ENCODE measurements around the gene SLC25A20.

SLC25A20 gene

DNA sequence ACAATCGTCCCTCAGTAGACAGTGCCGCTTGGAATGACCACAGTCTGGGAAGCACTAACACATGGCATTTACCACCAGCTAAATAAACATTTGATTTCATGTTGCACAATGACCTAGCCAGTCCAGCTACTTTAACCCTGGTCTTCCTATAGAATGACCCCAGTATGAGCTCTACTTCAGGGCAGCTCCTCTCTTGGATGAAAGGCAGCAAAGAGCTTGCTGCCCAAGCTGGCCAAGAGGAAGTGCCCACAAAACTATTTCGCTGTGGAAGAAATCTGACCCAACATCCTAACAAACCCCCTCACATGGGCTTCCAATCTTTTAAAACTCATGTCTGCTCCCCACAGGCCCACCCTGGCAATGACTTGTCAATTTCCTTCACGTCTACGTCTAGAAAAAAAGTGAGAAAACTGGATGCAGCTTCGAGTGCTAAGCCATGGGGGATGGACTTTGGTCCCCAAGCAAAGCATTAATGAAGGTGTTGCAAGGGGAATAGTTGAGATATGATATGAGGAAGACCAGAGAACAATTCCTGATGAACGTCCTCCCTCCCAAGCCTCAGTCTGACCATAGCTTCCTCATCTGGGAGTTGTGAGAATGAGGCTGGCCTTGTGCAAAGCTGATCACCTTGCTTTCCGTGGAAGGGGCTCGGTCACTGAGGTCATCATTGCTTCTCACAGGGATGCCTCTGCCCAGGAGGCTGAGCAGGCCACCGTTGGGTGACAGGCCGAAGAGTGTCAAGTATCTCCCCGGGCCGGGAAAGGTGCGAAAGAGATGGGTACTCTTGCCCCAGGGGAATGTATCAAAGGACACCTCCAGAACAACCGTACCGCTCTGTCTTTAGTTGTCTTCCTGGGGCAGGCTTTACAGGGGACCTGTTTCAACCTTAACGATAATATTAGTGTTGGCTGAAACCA lies 964 bp downstream of the SLC25A20 start:
- DNase-seq: peak; percentile 46

DNA sequence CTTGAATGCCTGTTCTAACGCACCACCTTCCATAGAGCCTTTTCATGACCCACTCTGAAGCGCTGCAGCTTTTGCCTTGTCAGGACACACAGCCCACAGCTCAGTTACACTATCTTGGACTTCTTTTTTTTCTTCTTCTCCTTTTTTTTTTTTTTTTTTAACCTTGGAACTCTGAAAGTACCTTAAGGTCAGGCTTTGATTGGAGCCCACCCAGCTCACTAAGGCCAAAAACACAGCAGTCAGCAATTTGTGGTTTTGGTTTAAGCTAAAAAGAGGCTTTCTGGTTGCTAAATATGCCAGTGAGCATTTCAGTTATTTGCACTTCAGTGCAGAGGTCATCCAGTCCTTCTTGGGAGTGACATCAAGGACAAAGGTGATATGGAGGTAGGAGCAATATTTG lies 1.7 kb downstream of the SLC25A20 start:
- peak; percentile 51 for DNase-seq

DNA sequence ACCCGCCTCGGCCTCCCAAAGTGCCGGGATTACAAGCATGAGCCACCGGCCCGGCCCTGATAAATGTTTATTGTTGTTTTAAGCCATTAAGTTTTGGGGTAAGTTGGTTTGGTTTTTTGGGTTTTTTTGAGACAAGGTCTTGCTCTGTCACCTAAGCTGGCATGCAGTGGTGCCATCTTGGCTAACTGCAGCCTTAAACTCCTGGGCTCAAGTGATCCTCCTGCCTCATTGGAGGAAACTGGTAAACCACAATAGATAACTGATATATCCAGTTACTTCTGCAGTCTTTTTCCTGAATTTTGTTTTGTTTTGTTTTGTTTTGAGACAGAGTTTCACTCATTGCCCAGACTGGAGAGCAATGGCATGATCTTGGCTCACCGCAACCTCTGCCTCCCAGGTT lies 4.2 kb downstream of the SLC25A20 start:
- DNase-seq: peak; percentile 57

DNA sequence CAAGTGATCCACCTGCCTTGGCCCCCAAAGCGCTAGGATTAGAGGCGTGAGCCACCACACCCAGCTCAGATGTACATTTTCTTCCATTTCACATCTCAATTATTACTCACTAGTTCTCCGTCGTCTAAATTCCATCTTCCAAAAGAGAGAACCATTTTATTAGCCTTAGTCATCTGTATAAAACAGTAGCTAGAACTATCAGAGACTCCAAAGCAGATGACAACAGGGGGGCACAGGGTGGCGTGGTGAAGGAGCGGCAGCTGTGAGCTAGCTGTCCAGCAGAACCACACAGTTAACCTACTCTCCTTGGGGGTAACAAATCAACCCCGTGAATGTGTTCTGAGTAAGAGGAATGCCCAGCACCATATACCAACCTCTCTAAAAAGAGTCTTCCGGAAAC lies 7.1 kb downstream of the SLC25A20 start:
- DNase-seq: no peak

DNA sequence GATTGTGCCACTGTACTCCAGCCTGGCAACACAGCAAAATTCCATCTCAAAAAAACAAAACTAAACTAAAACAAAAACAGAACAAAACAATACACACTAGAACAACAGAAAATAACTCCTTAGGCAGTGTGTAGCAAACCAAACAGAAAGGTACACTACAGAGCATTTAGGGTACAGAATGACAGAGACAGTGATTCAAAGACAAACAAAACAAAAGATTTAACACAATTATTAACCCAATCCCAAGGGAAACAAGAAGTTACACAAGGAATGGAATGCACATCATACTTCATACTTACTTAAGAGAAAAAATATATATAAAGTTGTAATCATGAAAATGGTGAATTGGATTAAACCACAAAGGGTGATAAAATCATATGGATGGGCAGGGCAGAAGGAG lies 12.9 kb downstream of the SLC25A20 start:
- DNase-seq: no peak

DNA sequence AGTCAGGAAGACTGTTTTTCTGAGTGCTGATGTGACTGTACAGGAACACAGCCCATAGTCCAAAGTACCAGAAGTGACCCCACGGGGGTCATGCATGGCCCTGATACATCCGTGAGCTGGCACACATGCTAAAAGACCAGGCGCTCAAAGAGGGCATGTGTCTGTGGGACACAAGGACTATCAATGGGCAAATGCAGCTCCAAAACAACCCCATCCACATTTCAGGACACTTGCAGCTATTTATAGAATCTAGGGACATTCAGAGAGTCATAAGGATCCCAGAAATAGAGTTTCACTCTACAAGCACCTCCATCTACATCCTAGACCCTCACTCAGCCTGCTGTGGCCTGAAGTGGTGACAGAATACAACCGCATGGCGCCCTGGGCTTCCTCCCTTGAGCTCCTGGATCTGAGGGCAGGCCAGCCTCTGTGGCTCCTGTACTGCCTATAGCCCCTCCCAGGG lies 17.0 kb downstream of the SLC25A20 start:
- DNase-seq: no peak

DNA sequence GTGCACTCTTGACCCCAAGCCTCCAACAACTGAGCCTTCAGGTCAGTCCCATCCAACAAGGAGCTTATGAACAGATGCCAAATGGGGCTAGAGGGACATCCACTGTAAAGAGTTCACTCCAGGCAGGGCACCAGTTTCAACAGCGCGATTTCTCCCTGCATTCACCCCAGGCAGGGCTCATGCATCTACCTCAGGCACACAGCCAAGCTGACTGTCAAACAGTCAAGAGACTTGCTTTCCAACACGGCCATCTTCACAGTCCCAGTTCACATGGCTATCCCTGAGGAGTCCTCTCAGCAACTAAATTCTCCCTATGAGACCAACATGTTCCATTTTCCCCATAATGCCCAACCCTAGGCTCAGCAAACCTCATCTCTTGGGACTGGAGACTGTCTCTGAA lies 17.7 kb downstream of the SLC25A20 start:
- DNase-seq: no peak

DNA sequence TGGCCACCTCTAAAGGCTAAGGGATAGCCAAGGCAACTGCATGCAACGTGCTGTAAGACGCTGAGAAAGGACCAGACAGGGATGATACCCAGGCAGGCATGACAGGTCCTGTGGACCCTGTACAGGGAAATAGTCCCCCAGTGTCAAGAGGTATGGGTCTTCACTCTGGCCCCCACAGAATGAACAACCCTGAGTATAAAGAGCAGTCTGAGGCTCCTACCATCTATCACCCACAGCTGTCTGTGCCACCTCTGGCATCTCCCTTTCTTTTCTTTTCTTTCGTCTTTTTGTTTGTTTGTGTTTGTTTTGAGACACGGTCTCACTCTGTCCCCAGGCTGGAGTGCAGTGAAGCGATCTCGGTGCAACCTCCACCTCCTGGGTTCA lies 18.7 kb downstream of the SLC25A20 start:
- no peak for DNase-seq

DNA sequence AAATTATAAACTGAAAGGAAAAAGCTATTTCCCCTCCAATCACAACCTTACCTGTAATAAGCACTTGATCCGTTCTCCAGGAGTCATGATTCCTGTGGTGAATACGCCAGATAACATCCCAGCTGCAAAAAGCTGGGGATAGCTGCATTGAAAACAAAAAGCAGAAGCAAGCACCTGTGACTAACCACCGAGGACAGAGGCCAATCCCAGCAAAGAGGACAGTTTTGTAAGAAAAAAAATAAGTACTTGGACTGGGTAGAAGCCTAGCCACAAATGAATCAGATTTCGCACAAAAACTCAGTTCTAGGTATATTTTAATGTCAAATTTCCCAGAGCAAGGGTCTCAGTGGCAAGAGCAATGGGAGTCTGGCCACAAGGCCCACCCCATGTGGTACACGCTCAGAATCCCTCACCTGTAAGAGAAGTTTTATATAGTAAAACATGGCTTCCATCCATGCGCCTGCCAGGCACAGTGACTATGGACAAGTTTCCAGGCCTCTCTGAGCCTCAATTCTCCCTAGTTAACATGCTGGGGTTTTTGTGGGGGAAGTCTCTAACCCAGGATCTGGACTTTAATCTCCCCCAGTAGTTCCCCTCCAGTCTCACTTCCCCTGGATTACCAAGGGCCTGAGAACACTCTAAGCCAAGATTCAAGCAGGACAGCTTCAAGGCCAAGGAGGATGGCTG lies 19.2 kb downstream of the SLC25A20 start:
- no peak for DNase-seq

DNA sequence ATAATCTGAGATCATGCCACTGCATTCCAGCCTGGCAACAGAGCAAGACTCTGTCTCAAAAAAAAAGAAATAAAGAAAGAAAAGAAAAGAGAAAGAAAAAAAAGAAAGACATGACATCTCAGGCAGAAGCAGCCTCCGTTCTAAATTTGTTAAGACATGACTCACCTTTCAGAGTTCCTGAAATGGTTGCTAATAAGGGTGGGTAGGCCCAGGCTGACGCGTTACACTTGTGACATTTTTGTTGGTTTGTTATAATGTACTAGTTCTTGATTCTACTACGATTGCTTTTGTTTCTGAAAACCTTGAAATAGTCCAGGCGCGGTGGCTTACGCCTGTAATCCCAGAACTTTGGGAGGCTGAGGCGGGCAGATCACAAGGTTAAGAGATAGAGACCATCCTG lies 21.0 kb downstream of the SLC25A20 start:
- no peak for DNase-seq

DNA sequence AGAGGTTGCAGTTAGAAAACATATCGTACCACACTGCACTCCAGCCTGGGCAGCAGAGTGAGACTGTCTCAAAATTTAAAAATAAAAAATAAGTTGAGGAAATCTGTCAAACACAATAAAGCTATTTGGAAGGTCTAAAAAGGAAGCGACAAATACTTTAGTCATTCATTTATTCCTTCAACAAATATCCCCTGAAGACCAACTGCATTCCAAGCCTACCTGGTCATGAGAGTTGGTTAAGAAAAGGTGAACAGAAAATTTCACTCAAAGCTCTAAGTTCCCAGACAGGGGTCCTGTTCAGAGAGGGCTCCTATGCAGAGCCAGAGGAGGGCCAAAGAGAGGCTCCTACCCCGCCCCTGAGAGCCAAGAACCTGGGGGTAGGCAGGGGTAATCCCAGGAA lies 35.6 kb downstream of the SLC25A20 start:
- no peak for DNase-seq

DNA sequence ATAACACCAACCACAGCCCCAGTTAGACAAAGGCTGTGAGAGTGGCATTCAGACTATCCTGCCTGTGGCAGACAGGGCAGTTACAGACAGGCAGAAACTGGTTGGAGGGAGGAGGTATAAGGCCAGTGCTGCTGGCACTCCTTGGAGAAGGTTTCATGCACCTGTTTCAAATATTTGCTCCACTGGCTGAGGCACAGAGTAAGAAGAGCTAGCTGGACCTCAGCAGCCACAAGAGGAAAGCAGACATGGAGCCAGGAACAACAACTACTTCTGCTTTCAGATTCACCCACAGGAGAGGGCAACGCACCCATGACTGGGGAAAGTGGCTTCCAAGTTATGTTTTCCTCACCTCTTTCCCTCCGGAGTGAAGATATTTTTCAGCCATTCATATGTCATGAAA lies 39.5 kb downstream of the SLC25A20 start:
- DNase-seq: no peak

DNA sequence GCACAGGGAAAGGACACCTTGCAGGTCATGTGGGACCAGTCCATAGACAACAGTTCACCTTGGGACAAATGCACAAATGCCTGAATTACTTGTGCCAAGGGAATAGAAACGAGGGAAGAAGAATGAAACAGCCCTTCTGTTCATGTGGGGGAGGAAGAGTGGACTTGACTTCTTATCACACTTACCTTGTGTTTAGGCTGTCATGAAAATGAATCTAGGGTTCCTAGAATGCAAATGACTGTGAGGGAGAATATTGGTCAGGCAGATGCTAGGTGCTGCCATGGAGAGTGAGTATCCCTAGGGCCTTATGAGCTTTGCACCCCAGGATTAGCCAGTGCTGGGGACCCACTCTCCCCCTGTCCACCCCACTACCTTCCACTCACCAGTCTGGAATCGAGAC lies 40.0 kb downstream of the SLC25A20 start:
- no peak for DNase-seq

DNA sequence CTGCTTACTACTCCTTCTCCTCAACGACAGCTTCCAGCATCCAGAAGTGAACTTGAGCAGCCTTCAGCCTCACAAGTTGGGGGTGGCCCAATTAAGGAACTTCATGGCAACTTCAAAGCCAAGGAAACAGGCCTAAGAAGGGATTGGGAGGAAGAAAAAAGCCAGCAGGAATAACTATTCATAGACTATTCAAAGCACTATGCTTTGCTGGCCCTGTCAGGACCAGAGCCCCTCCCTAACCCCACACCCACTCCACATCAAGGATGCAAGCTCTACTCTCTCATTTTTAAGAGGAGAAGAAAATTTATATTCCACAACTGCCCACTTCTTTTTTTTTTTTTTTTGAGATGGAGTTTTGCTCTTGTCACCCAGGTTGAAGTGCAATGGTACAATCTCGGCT lies 41.0 kb downstream of the SLC25A20 start:
- DNase-seq: no peak

DNA sequence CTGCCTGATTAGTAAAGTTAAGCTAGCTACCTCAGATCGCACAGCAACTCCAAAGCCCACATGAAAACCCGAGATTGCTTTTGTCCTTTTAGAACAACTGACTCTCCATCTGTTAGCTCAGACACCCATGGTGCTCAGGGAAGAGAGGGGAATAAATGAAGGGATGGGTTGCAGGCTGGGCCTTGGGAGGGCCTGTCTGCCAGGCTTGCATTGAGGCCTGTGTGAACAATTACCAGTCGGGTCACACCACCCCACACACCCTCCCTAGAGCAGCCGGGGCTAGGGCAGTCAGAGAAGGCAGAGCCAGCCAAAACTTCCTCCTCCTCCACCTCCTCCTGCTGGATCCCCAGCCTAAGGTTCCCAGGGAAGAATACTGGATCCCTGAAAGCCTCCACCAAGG lies 42.2 kb downstream of the SLC25A20 start:
- DNase-seq: no peak

DNA sequence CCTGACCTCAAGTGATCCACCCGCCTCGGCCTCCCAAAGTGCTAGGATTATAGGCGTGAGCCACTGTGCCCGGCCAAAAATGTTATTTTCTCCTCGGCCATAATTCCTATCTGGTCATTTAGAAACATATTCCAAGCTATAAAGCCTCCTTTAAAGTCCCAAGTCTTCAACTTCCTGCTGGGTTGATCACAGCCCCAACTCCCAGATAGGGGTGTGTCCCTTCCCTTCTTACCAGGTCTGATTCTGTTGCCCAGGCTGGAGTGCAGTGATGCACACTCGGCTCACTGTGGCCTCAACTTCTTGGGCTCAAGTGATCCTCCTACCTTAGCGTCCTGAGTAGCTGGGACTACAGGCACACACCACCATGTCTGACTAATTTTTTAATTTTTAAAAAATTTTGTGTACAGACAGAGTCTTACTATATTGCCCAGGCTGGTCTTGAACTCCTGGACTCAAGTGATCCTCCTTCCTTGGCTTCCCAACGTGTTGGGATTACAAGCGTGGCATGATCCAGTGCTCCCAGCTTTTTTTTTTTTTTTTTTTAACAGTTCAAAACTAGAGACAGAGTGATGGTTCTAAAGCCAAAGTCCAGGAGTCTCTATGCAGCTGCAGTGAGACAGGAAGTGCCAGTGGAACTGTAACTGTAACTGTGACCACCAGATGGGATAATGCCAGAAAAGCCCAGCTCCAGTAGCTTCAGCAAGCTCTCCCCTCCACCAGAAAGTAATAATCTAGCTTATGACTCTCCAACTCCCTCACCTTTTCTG lies 42.8 kb downstream of the SLC25A20 start:
- DNase-seq: peak; percentile 31

DNA sequence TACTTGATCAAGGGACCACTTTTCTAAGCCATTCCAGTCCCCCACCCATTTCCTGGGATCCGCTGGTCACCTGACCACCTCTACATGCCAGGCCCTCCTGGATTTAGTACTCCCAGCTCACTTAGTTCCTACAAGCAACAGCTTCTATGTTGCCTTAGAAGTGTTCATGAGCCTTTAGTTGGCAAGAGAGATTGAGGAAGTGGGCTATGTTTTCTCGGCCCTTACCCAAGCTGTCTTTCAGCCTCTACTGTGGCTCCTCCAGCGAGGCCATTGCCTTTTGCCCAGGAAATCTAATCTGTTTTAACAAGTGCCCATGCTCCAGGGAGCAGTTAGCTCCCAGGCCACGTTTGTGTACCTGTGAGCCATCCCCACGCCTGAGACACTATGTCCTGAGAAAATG lies 46.5 kb downstream of the SLC25A20 start:
- DNase-seq: no peak

DNA sequence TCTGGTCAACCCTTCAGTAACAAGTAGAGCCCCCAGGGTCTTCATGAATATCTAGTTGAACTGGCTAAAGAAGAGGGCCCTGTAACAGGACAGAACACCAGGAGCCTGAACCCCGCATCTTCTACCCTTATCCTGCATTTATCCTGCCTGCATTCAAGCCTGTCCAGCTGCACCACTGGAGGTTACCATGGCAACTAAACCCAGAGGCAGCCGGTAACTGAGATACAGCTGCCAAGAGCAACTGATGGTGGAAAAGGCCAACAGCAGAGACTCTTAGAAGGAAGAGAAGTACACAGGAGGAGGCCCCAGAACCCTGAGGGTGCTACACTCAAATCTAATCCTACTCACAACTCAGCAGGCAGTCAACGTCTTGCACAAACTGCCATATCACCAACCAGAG lies 47.3 kb downstream of the SLC25A20 start:
- DNase-seq: peak; percentile 23

DNA sequence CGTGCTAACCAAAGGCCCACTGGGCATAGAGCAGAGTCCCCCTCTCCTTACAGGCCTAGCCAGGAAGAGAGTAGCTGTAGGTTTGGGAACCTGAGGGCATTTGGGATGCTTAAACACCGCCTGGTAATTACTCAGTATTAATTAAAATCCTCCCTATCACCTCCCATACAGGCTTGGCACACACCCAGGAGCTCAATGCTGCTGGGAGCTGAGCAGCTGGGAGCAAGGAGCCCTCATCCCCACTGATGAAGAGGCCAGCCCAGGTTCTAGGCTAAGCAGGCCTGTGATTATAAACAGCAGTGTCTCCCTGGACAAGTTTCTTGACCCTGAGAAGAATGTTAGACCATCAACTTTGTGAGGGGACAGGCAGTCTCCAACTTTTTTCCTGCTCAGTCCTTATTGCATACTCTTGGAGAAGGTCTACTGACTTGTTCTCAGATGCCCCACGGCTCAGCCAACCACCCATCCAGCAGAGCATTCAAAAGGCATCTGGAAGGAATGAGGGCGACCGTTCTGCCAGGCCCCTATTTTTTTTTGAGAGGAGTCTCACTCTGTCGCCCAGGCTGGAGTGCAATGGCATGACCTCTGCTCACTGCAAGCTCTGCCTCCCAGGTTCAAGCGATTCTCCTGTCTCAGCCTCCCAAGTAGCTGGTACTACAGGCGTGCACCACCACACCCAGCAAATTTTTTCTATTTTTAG lies 49.7 kb downstream of the SLC25A20 start:
- peak; percentile 65 for DNase-seq

DNA sequence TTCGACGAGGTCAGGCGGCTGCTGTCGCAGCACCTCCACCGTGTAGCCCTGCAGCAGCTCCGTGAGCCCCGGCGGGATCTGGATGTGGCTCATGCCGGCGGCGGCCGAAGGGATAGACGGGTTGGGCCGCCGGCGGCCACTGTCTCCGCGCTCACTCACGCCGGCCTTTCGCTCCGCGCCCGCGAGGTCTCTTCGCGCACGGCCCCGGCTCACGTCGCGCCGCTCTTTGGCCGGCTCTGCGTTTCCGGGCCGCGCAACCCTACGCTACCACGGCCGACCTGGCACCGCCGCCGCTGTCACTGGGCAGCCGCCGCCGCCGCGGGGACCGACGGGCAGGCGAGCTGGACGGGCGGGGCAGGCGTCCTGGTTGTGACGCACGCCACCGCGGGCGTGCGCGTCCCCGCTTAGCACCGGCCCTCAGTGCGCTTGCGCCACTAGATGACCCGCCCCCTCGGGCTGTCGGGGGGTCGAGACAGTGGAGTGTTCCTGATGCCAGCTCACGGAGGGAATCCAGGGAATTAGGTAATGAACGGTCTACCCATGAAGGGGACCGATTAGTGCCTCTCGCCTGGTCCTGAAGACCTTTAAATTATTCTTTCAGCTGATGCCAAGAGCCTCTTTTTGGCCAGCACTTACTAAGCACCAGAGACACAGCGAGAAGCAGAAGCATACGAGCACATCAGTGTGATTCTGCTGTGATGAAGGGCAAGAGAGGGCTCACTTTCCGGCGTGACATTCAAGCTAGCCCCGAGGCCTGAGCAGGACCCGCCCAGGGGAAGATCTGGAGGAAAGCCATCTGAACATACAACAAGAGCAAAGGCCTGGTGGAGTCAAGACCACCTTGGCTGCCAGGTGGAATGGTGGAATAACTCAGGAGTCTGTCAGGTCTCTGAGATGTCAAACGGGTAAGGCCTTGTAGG lies 50.9 kb downstream of the SLC25A20 start, which contains the start of gene PRKAR2A:
Gene PRKAR2A, minus strand, starts transcription at position 371 of the 920 bp plus-strand sequence. Its CDS starts 278 bp downstream, at position 93.
- peak; percentile 93 for DNase-seq

DNA sequence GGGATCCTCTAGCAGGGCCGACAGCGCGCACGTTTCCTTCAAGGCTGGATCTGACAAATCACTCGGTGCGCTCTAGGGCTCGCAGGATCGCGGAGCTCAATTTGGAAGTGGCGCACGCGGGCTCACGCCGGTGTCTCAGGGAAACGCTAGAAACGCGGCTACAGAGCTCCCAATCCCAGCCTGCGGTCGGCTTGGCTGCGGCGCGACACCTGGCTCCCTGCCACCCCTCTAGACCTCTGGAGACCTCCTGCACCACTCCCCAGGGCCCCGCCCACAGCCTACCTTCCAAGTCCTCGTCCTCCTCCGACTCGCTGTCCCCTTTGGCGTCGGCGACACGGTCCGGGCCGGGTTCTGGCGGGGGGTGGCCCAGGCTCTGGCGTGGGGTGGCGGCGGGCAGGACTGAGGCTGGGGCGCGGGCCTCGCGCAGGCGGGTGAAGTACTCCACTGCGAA lies 51.6 kb downstream of the SLC25A20 start:
- peak; percentile 82 for DNase-seq

All from hematopoietic multipotent progenitor cell treated with erythropoietin and hydrocortisone succinate and interleukin-3 and kit ligand, for 6 days (in vitro differentiated cells).